ENCODE results near the gene TOMM70. TPM values are rescaled to one million over a fixed set of nuclear protein-coding genes. Genes with fewer than 3 reads are reported as not detected.

The TOMM70 gene
- total and polyA plus RNA-seq, 2 of the 13 experiments (the other 11 are each of a cell fraction or from before 2014, with no cell fraction given) = 27.0 to 77.2 TPM

DNA sequence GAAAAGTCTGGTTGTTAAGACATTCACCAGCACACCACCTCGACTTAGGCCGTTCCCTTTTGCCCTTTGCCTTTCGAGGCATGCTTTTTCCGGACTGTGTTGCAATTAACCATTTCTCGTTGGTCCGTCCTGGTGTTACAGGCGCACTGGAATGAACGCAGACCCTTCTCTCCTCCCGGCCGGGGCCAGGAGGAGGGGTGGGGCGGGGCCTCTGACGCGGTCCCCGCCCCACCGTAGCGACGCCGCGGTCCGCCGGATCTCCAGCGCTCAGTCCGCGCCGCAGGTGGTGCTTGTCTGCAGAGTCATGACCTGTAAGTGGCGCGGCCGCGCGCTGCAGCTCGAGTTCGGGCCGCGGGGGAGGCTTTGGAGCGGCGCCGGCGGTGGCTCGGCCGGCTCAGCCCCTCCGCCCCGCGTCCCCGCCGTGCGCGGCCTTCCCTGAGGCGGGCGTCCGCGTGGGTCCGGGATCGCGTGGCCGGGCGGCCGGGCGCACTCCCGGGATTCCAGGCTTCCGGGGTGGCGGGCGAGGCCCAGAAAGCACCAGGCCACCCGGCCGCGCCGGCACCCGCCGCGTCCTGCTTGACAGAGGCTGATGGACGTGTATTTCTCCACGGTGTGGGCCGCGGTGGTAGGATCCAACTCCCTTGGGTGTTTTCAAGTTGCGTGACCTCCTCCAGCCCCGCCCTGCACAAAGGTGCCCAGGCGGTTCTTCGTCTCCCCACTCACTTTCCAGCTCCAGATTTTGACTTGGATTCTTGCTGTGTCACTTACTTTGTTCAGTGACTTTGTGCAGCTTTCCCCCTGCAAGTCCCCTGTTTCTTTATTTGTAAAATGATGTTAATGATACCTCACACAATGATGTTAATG lies 66.2 kb downstream of the TOMM70 start, which contains the start of gene NIT2 (continued):
- TF ChIP-seq, protein P1, sequence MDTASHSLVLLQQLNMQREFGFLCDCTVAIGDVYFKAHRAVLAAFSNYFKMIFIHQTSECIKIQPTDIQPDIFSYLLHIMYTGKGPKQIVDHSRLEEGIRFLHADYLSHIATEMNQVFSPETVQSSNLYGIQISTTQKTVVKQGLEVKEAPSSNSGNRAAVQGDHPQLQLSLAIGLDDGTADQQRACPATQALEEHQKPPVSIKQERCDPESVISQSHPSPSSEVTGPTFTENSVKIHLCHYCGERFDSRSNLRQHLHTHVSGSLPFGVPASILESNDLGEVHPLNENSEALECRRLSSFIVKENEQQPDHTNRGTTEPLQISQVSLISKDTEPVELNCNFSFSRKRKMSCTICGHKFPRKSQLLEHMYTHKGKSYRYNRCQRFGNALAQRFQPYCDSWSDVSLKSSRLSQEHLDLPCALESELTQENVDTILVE (CRISPR knock-in tag; IDR thresholded peaks at IDR 0.05) = no peak
- peak; percentile 19; the same call in 1 of the 2 replicates for TF ChIP-seq CCDC6 (CRISPR knock-in tag; IDR thresholded peaks at IDR 0.05)
- no peak for TF ChIP-seq ZNF670 (CRISPR knock-in tag; IDR thresholded peaks at IDR 0.05; ENCODE audit: borderline replicate concordance)
- TF ChIP-seq, protein P2, sequence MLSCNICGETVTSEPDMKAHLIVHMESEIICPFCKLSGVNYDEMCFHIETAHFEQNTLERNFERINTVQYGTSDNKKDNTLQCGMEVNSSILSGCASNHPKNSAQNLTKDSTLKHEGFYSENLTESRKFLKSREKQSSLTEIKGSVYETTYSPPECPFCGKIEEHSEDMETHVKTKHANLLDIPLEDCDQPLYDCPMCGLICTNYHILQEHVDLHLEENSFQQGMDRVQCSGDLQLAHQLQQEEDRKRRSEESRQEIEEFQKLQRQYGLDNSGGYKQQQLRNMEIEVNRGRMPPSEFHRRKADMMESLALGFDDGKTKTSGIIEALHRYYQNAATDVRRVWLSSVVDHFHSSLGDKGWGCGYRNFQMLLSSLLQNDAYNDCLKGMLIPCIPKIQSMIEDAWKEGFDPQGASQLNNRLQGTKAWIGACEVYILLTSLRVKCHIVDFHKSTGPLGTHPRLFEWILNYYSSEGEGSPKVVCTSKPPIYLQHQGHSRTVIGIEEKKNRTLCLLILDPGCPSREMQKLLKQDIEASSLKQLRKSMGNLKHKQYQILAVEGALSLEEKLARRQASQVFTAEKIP (CRISPR knock-in tag; IDR thresholded peaks at IDR 0.05; ENCODE audit: borderline replicate concordance) = no peak
- TF ChIP-seq KLF6 (CRISPR knock-in tag; IDR thresholded peaks at IDR 0.05) = 0 out of 2 replicates have a peak, but pooled peaks have one; percentile 56
- TF ChIP-seq, protein P3, sequence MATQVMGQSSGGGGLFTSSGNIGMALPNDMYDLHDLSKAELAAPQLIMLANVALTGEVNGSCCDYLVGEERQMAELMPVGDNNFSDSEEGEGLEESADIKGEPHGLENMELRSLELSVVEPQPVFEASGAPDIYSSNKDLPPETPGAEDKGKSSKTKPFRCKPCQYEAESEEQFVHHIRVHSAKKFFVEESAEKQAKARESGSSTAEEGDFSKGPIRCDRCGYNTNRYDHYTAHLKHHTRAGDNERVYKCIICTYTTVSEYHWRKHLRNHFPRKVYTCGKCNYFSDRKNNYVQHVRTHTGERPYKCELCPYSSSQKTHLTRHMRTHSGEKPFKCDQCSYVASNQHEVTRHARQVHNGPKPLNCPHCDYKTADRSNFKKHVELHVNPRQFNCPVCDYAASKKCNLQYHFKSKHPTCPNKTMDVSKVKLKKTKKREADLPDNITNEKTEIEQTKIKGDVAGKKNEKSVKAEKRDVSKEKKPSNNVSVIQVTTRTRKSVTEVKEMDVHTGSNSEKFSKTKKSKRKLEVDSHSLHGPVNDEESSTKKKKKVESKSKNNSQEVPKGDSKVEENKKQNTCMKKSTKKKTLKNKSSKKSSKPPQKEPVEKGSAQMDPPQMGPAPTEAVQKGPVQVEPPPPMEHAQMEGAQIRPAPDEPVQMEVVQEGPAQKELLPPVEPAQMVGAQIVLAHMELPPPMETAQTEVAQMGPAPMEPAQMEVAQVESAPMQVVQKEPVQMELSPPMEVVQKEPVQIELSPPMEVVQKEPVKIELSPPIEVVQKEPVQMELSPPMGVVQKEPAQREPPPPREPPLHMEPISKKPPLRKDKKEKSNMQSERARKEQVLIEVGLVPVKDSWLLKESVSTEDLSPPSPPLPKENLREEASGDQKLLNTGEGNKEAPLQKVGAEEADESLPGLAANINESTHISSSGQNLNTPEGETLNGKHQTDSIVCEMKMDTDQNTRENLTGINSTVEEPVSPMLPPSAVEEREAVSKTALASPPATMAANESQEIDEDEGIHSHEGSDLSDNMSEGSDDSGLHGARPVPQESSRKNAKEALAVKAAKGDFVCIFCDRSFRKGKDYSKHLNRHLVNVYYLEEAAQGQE (IDR thresholded peaks at IDR 0.05; ENCODE audit: borderline replicate concordance in 1 of 2, low read depth in 1 of 2, low read length in 2 of 2) = no peak
- peak; percentile 59; the same call in 1 of the 2 replicates for TF ChIP-seq ZFP36L1 (CRISPR knock-in tag; IDR thresholded peaks at IDR 0.05)
- TF ChIP-seq, protein P4, sequence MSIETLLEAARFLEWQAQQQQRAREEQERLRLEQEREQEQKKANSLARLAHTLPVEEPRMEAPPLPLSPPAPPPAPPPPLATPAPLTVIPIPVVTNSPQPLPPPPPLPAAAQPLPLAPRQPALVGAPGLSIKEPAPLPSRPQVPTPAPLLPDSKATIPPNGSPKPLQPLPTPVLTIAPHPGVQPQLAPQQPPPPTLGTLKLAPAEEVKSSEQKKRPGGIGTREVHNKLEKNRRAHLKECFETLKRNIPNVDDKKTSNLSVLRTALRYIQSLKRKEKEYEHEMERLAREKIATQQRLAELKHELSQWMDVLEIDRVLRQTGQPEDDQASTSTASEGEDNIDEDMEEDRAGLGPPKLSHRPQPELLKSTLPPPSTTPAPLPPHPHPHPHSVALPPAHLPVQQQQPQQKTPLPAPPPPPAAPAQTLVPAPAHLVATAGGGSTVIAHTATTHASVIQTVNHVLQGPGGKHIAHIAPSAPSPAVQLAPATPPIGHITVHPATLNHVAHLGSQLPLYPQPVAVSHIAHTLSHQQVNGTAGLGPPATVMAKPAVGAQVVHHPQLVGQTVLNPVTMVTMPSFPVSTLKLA (IDR thresholded peaks at IDR 0.05) = no peak
- 0 out of 2 replicates have a peak, but pooled peaks have one; percentile 53 for TF ChIP-seq GZF1 (CRISPR knock-in tag; IDR thresholded peaks at IDR 0.05)
- peak; percentile 68 for TF ChIP-seq RAD21 (CRISPR knock-in tag; IDR thresholded peaks at IDR 0.05)
- peak; percentile 45 for TF ChIP-seq HHEX (CRISPR knock-in tag; IDR thresholded peaks at IDR 0.05)
- TF ChIP-seq FOXJ3 (CRISPR knock-in tag; IDR thresholded peaks at IDR 0.05; ENCODE audit: borderline replicate concordance) = peak; percentile 70; the same call in 1 of the 2 replicates
- TF ChIP-seq, protein P5, sequence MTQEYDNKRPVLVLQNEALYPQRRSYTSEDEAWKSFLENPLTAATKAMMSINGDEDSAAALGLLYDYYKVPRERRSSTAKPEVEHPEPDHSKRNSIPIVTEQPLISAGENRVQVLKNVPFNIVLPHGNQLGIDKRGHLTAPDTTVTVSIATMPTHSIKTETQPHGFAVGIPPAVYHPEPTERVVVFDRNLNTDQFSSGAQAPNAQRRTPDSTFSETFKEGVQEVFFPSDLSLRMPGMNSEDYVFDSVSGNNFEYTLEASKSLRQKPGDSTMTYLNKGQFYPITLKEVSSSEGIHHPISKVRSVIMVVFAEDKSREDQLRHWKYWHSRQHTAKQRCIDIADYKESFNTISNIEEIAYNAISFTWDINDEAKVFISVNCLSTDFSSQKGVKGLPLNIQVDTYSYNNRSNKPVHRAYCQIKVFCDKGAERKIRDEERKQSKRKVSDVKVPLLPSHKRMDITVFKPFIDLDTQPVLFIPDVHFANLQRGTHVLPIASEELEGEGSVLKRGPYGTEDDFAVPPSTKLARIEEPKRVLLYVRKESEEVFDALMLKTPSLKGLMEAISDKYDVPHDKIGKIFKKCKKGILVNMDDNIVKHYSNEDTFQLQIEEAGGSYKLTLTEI (CRISPR knock-in tag; conservative IDR thresholded peaks at IDR 0.05) = no peak
- TF ChIP-seq ZNF10 (CRISPR knock-in tag; IDR thresholded peaks at IDR 0.05; ENCODE audit: borderline replicate concordance, low read depth) = no peak
- TF ChIP-seq, protein P6, sequence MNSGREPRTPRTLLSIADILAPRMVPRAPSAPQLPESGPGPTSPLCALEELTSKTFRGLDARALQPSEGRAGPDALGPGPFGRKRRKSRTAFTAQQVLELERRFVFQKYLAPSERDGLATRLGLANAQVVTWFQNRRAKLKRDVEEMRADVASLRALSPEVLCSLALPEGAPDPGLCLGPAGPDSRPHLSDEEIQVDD (CRISPR knock-in tag; IDR thresholded peaks at IDR 0.05; ENCODE audit: borderline replicate concordance) = no peak
